OCI-LY7 (cell line): Measurements from ENCODE around the gene GLB1L.

ENCODE experiments used
- EZH2phosphoT487 ChIP-seq: fragments of 200-600 bp; sonication (generic); IDR thresholded peaks from 2 replicates; pipeline ENCODE4 v1.6.1; 2018; ENCODE audit warnings: low read depth, borderline replicate concordance, mild to moderate bottlenecking, mixed run types, antibody characterized with exemption, low read length, moderate library complexity, mixed read lengths
- TF ChIP-seq, protein P1 (sequence below): fragments of 200-600 bp; sonication (generic); conservative IDR thresholded peaks from 2 replicates; pipeline ENCODE4 v1.5.1; 2014; ENCODE audit warnings: mild to moderate bottlenecking, antibody characterized with exemption, low read length, moderate library complexity, mixed read lengths

DNA sequence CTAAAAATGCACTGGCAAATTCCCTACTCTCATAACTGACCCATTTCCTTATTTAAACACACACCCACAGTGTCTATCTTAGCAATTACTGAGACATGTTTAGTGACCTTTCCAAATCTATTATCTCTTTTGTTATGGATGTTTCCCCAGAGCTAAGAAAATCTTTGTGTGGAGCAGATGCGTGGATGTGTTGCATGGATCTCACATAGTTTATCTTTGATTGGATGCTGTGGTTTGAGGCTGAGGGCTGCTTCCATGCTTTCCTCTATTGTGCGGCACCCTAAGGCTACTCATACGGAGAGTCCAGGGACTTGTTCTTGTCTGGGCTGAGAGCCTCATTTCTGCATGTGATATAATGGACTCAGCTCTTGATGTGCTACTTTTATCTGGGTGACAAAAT, 10.9 kb downstream of the GLB1L start:
- TF ChIP-seq, protein P1, sequence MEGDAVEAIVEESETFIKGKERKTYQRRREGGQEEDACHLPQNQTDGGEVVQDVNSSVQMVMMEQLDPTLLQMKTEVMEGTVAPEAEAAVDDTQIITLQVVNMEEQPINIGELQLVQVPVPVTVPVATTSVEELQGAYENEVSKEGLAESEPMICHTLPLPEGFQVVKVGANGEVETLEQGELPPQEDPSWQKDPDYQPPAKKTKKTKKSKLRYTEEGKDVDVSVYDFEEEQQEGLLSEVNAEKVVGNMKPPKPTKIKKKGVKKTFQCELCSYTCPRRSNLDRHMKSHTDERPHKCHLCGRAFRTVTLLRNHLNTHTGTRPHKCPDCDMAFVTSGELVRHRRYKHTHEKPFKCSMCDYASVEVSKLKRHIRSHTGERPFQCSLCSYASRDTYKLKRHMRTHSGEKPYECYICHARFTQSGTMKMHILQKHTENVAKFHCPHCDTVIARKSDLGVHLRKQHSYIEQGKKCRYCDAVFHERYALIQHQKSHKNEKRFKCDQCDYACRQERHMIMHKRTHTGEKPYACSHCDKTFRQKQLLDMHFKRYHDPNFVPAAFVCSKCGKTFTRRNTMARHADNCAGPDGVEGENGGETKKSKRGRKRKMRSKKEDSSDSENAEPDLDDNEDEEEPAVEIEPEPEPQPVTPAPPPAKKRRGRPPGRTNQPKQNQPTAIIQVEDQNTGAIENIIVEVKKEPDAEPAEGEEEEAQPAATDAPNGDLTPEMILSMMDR = no peak
- no peak for TF ChIP-seq EZH2phosphoT487
